Panc1 (cell line): ENCODE measurements around the gene DCST1.

Experiments
- POLR2AphosphoS5 ChIP-seq: IDR thresholded peaks from 2 replicates; pipeline ENCODE4 v1.6.1; 2012; ENCODE audit warnings: mild to moderate bottlenecking, low read depth, low read length, moderate library complexity
- TF ChIP-seq, protein P1 (sequence below): fragments of 450-650 bp; IDR thresholded peaks from 2 replicates; pipeline ENCODE4 v1.5.1; 2017; ENCODE audit warnings: mild to moderate bottlenecking

DNA sequence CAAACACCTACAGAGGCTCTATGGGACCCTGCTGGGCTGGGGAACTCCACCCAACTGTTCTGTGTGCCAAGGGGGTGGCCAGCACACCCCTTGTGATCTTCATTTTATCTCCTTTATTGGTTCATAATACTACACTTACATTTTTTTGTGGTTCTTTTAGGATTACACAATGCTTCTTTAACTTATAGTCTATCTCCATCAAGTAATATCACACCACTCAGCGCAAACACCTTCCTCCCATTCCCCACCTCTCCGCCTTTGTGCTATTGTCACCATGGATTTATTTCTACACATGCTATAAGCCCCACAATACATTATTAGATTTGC is 61.0 kb downstream of the DCST1 start:
- TF ChIP-seq, protein P1, sequence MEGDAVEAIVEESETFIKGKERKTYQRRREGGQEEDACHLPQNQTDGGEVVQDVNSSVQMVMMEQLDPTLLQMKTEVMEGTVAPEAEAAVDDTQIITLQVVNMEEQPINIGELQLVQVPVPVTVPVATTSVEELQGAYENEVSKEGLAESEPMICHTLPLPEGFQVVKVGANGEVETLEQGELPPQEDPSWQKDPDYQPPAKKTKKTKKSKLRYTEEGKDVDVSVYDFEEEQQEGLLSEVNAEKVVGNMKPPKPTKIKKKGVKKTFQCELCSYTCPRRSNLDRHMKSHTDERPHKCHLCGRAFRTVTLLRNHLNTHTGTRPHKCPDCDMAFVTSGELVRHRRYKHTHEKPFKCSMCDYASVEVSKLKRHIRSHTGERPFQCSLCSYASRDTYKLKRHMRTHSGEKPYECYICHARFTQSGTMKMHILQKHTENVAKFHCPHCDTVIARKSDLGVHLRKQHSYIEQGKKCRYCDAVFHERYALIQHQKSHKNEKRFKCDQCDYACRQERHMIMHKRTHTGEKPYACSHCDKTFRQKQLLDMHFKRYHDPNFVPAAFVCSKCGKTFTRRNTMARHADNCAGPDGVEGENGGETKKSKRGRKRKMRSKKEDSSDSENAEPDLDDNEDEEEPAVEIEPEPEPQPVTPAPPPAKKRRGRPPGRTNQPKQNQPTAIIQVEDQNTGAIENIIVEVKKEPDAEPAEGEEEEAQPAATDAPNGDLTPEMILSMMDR, result no peak
- no peak for TF ChIP-seq POLR2AphosphoS5
